CD4-positive, alpha-beta T cell treated with Interleukin-2 at 100 ng/mL for 4 hours (primary cell): ENCODE results near the gene RGS19.
"Not testable (repeated sequence)": the region's sequence is repeated elsewhere in the genome, so short reads cannot be mapped to it uniquely, and the experiment has no call there.

Source experiments
- DNase-seq: peaks from one replicate; pipeline ENCODE4 v3.0.0-alpha.2; 2020; ENCODE audit warnings: low spot score

Gene RGS19

GRCh38 chr20:64079273-64080012 lies at the start of gene RGS19:
Gene RGS19 (minus strand): TSS chr20:64079518. CDS start chr20:64076886, 2,632 bp downstream.
- peak; percentile 69 for DNase-seq

GRCh38 chr20:64123517-64123916 lies 44.2 kb upstream of the RGS19 start:
- not testable (repeated sequence) for DNase-seq

- not testable (repeated sequence) for DNase-seq
These were observed 43.6 kb upstream of the RGS19 start for GRCh38 chr20:64122927-64123326.

- no peak for DNase-seq
These were observed 42.3 kb upstream of the RGS19 start for GRCh38 chr20:64121586-64121985.

GRCh38 chr20:64119681-64120341 lies 40.5 kb upstream of the RGS19 start:
- no peak for DNase-seq

- DNase-seq = no peak
These were observed 40.0 kb upstream of the RGS19 start for GRCh38 chr20:64119301-64119680.

- not testable (repeated sequence) for DNase-seq
These were observed 38.1 kb upstream of the RGS19 start for GRCh38 chr20:64117432-64117777.

GRCh38 chr20:64116541-64117431 lies 37.5 kb upstream of the RGS19 start:
- no peak for DNase-seq

GRCh38 chr20:64116016-64116415 lies 36.7 kb upstream of the RGS19 start:
- no peak for DNase-seq

GRCh38 chr20:64115171-64115911 lies 36.0 kb upstream of the RGS19 start:
- DNase-seq = no peak

- DNase-seq = no peak
These were observed 35.1 kb upstream of the RGS19 start for GRCh38 chr20:64114356-64114971.

GRCh38 chr20:64113796-64114355 lies 34.6 kb upstream of the RGS19 start:
- DNase-seq = no peak

- no peak for DNase-seq
These were observed 34.1 kb upstream of the RGS19 start for GRCh38 chr20:64113444-64113775.

- no peak for DNase-seq
These were observed 33.5 kb upstream of the RGS19 start for GRCh38 chr20:64112691-64113443.

GRCh38 chr20:64111841-64112641 lies 32.7 kb upstream of the RGS19 start:
- DNase-seq = no peak

- no peak for DNase-seq
These were observed 31.2 kb upstream of the RGS19 start for GRCh38 chr20:64110411-64111068.

- no peak for DNase-seq
These were observed 30.6 kb upstream of the RGS19 start for GRCh38 chr20:64109831-64110391.

- DNase-seq = no peak
These were observed 29.7 kb upstream of the RGS19 start for GRCh38 chr20:64108731-64109681.
